ENCODE measurements around the gene PTPRJ.
"Not testable (repeated sequence)": the region's sequence is repeated elsewhere in the genome, so short reads cannot be mapped to it uniquely, and the experiment has no call there.

PTPRJ gene

GRCh38 chr11:48018528-48019216, 38.3 kb downstream of the PTPRJ start:
- DNase-seq = peak; percentile 38

GRCh38 chr11:48019217-48019584, 38.8 kb downstream of the PTPRJ start:
- DNase-seq = no peak

- DNase-seq = no peak
Measured at GRCh38 chr11:48019595-48019994, 39.2 kb downstream of the PTPRJ start.

- no peak for DNase-seq
Measured at GRCh38 chr11:48020092-48020755, 39.9 kb downstream of the PTPRJ start.

GRCh38 chr11:48021201-48021820, 41.0 kb downstream of the PTPRJ start:
- not testable (repeated sequence) for DNase-seq

GRCh38 chr11:48022445-48022844, 42.1 kb downstream of the PTPRJ start:
- DNase-seq = no peak

- not testable (repeated sequence) for DNase-seq
Measured at GRCh38 chr11:48023608-48024007, 43.2 kb downstream of the PTPRJ start.

GRCh38 chr11:48024635-48025071, 44.3 kb downstream of the PTPRJ start:
- DNase-seq = no peak

- no peak for DNase-seq
Measured at GRCh38 chr11:48025293-48025983, 45.1 kb downstream of the PTPRJ start.

- no peak for DNase-seq
Measured at GRCh38 chr11:48025984-48026340, 45.6 kb downstream of the PTPRJ start.

GRCh38 chr11:48028914-48029680, 48.7 kb downstream of the PTPRJ start:
- DNase-seq = no peak

- no peak for DNase-seq
Measured at GRCh38 chr11:48029681-48030290, 49.4 kb downstream of the PTPRJ start.

GRCh38 chr11:48031602-48032001, 51.2 kb downstream of the PTPRJ start:
- DNase-seq = no peak

- no peak for DNase-seq
Measured at GRCh38 chr11:48032721-48033120, 52.4 kb downstream of the PTPRJ start.

GRCh38 chr11:48033918-48034341, 53.6 kb downstream of the PTPRJ start:
- DNase-seq = no peak

- no peak for DNase-seq
Measured at GRCh38 chr11:48034926-48035871, 54.8 kb downstream of the PTPRJ start.

GRCh38 chr11:48036011-48036410, 55.7 kb downstream of the PTPRJ start:
- no peak for DNase-seq

- DNase-seq = peak; percentile 66
Measured at GRCh38 chr11:48036466-48036865, 56.1 kb downstream of the PTPRJ start.

- no peak for DNase-seq
Measured at GRCh38 chr11:48037709-48038468, 57.5 kb downstream of the PTPRJ start.

- DNase-seq = no peak
Measured at GRCh38 chr11:48040830-48041444, 60.6 kb downstream of the PTPRJ start.

Measured in fibroblast of skin of abdomen (primary cell).